ENCODE measurements around the gene PLK3.
"Not testable (repeated sequence)": the region's sequence is repeated elsewhere in the genome, so short reads cannot be mapped to it uniquely, and the experiment has no call there.

PLK3 gene

DNA sequence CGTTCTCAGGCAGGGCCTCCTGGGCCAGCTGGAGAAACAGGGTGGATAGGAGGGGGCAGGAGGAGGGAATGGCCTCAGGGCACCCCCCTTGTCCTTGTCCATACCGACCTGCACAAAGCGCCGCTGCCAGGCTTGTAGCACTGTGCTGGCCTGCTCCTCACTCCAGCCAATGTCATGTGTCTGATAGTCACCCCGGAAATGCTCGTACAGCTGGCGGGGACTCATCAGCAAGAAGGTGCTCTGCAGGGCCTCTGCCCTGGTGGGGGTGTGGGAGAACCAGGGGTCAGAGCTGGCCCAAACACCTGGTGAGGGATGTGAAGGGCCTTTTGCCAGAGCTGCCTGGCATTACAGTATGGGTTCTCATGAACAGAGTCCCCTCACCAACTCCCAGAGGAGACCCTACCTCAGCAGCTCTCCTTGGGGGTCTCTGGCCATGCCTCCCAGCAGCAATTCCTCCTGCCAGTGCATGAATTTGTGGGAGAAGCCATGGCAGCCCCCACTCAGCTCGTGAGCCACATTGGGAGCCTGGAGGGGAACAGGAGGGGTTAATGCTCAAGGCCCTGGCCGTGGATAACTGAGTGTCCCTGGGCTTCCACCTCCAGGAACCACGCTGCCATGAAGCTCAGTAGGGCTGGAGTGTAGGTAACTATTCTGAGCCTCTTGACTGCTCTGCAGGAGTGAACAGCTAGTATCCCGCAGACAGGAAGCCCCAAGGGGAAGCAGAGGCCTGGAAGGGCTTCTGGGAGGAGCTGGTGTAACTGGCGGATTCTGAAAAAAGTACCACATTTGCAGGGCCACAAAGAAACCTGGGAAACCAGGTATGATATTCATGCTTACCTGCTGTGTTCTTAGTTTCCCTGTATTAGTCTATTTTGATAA lies 29.6 kb downstream of the PLK3 start:
- DNase-seq: no peak

DNA sequence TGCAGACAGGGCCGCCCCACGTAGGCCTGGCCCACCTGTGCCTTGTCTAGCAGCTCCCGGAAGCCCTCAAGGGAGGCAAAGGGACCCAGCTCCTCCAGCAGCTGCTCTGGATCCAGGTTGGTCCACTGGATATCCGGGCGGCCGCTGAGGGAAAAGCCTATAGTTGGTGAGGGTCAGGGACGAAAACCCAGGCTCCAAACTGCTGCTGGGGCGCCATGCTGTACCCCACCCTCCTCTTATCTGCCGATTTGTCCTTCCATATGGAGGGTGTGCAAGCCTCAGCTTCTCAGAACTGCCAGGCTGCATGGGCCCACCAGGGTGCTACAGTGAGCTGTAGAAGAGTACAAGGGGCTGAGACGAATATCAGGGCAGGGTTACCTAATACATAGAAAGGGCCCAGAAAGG lies 30.7 kb downstream of the PLK3 start:
- DNase-seq: no peak

GRCh38 chr1:44831516-44831915 lies 31.3 kb downstream of the PLK3 start:
- DNase-seq: no peak

DNA sequence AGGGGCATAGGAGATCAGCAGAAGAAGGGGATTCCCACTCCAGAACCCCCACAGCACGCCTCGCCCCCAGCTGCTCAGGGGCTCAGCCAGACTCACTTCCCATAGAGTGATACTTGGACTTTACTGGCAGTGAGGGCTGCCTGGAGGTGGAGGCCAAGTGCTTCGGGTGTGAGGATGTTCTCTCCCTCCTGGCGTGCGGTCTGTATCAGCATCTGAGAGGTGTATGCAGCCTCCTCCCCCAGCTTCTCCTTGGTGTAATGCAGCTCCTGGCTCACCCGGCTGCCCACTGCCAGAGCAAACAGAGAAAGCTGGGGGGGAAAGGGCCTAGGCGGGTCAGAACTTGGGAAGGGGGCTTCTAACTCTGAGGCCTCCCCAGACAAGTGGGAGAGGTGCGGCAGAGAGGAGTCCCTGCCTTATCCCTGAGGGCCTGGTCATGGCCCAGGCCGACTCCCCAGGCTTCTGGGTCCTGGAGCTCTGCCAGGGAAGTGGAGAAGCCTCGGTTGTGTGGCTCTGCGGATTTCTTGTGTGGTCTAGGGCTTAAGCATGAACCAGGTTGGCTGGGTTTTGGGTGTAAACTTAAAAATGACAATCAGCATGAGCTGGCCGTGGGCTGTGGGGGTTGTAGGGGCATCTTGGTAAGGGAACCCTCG lies 32.0 kb downstream of the PLK3 start:
- DNase-seq: no peak

DNA sequence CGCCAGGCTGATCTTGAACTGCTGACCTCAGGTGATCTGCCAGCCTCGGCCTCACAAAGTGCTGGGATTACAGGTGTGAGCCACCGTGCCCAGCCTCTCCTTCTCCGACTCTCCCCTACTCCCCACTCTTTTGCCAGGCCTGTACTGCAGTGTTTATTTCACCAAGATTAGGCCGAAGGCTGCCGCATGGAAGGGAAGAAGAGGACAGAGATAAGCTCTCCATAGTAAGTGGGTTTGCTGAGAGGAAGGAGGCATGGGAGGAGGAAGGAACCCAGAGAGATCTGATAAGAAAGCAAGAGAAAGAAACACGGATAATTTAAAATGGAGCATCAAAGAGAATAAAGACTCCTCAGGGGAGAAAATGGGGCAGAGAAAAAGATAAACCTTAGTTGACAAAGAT lies 34.2 kb downstream of the PLK3 start:
- DNase-seq: no peak

- peak; percentile 70 for DNase-seq
Measured at GRCh38 chr1:44835738-44836675, 35.8 kb downstream of the PLK3 start.

DNA sequence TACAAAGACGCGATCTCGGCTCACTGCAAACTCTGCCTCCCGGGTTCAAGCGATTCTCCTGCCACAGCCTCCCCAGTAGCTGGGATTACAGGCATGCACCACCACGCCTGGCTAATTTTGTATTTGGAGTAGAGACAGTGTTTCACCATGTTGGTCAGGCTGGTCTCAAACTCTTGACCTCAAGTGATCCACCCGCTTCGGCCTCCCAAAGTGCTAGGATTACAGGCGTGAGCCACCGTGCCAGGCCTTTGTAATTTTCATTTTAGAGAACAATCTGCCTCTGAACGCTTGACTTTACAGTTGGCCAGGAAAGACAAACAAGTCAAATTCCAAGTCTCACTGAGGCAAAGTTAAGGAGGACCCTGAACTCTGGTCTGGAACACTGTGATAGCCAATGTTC lies 38.1 kb downstream of the PLK3 start:
- DNase-seq: not testable (repeated sequence)

- no peak for DNase-seq
Measured at GRCh38 chr1:44839576-44839975, 39.4 kb downstream of the PLK3 start.

GRCh38 chr1:44842486-44842861 lies 42.3 kb downstream of the PLK3 start:
- peak; percentile 28 for DNase-seq

GRCh38 chr1:44842862-44843655 lies 42.9 kb downstream of the PLK3 start, which contains the start of gene PTCH2:
PTCH2 (minus strand) TSS chr1:44843253; CDS start chr1:44842932, 321 bp downstream.
- DNase-seq: peak; percentile 81

DNA sequence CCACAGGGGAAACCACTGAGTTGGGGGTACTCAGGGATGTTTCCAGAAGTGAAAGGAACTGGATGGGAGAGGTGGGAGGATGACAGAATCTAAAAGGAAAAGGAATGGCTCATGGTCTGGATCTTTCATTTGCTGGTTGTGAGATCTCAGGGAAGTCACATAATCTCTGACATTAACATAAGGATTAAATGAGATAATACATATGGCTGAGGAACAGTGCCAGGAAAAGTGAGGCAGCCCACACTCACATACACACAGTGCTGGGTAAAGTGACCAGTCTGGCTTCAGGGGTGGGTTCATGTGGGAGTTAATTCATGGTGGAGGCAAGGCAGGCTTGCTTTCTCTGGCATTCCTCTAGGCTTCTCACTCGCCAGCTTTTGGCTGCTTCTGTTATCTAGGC lies 46.8 kb downstream of the PLK3 start:
- DNase-seq: no peak

DNA sequence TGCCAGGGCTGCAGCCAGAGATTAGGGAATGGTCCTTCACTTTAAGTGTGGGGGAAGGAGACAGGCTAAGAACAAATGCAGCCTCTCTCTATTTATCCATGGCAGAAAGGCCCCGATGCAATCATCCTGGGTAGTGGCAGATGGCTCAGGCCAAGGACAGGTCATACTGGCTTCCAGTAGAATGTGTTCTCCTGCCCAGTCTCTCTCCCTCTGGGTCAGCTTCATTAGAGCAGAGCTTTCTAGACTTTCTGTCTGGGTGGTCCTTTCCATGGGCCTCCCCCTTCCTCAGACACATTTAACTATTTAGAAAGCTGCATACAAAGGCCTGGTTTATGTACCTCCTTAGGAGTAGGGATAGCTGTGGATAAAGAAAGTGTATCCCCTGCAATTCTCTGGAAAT lies 47.7 kb downstream of the PLK3 start:
- DNase-seq: no peak

- DNase-seq: no peak
Measured at GRCh38 chr1:44848456-44849181, 48.4 kb downstream of the PLK3 start.

DNA sequence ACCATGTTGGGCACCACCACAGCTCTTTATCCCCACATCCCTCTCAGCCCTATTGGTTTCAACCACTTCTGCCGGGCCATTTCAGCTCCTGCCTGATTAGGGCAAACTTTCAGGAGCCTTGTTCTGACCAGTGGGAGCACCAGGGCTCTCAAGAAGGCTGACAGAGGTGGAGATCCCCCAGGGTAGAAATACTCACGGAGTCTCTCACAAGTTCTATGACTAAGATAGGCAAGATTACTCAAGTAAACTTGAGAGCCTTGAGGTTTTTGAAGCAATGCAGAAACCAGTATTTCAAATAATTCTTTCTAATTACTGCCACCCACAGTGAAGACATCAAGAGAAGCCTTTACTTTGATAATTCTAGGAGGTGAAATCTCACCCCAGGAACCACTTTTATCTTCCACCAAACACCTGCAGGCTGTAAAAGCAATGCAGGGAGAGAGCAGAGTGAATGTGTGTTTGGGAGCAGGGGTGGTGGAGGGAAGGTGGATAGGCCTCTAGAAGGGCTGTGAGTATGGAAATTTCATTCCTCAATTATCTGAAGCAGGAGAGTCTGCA lies 49.5 kb downstream of the PLK3 start:
- DNase-seq: no peak

GRCh38 chr1:44851308-44851707 lies 51.1 kb downstream of the PLK3 start:
- no peak for DNase-seq

DNA sequence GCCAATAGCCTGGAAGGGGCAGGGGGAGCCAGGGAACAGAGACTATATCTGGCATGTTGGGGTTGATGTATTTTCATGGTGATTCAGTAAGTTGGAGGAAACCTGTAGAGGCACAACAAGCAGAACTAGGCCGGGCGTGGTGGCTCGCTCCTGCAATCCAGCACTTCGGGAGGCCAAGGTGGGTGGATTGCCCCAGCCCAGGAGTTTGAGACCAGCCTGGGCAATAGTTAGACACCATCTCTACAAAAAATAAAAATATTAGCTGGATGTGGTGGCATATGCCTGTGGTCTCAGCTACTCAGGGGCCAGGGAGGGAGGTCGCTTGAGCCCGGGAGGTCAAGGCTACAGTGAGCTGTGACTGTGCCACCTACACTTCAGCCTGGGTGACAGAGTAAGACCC lies 53.0 kb downstream of the PLK3 start:
- DNase-seq: no peak

DNA sequence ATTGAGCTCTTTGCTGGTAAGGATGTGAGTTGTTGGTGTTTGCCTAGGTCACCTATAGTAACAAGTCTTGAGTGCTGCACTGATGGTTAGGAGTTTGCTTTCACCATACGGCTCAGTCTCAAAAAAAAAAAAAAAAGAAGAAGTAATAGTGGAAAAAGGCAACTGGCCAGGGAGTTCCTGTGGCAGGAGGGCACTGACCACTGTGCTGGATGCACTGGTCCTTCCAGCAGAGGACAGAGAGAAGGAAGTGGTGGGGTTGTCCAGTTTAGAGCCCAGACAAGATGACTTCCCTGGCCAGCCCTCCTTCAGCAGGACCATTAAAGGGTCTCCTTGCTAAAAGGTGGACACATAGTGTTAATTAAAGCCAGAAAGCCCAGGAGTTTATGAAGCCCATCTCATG lies 54.8 kb downstream of the PLK3 start:
- DNase-seq: no peak
